Trophoblast cell (in vitro differentiated cells and primary cell): ENCODE measurements around the gene ILF3.
A peak's percentile ranks its signal among the peaks of the same experiment; 100 is the strongest.

Source experiments
- DNase-seq, 2 donors: peaks; one replicate each; pipeline ENCODE4 v3.0.0-alpha.2; 2016
- H2AFZ ChIP-seq: 2 replicates; pipeline ENCODE4 v1.6.1; 2013; ENCODE audit warnings: low read length, moderate library complexity, mild to moderate bottlenecking; ENCODE audit not compliant: insufficient read depth, poor library complexity
- H2AK5ac ChIP-seq: 2 replicates; pipeline ENCODE4 v1.6.1; 2013; ENCODE audit warnings: mild to moderate bottlenecking, low read length
- H2BK120ac ChIP-seq: 2 replicates; pipeline ENCODE4 v1.6.1; 2013; ENCODE audit warnings: low read length, mild to moderate bottlenecking, moderate library complexity; ENCODE audit not compliant: insufficient read depth, poor library complexity
- H2BK12ac ChIP-seq: 2 replicates; pipeline ENCODE4 v1.6.1; 2013; ENCODE audit warnings: mild to moderate bottlenecking, low read length, moderate library complexity
- H2BK5ac ChIP-seq: 2 replicates; pipeline ENCODE4 v1.6.1; 2013; ENCODE audit warnings: low read length, low read depth, moderate library complexity, mild to moderate bottlenecking; ENCODE audit not compliant: poor library complexity
- H3K14ac ChIP-seq: 2 replicates; pipeline ENCODE4 v1.6.1; 2013; ENCODE audit warnings: mild to moderate bottlenecking, low read length
- H3K18ac ChIP-seq: 2 replicates; pipeline ENCODE4 v1.6.1; 2013; ENCODE audit warnings: mild to moderate bottlenecking, low read length
- H3K23ac ChIP-seq: 2 replicates; pipeline ENCODE4 v1.6.1; 2013; ENCODE audit warnings: low read length
- H3K27ac ChIP-seq: 2 replicates; pipeline ENCODE4 v1.5.1; 2013; ENCODE audit warnings: low read depth, mild to moderate bottlenecking, inconsistent platforms, low read length, moderate library complexity
- H3K27me3 ChIP-seq: 2 replicates; pipeline ENCODE4 v1.6.1; 2013; ENCODE audit warnings: inconsistent platforms, mild to moderate bottlenecking, low read length, moderate library complexity; ENCODE audit not compliant: insufficient read depth
- H3K36me3 ChIP-seq, 2 experiments: 1 replicate in 1 of 2; 2 replicates in 1 of 2; pipeline ENCODE4 v1.6.1; 2013; ENCODE audit warnings: low read length in 2 of 2, mild to moderate bottlenecking in 2 of 2, moderate library complexity in 1 of 2; ENCODE audit not compliant: insufficient read depth in 2 of 2, control insufficient read depth in 1 of 2
- H3K4ac ChIP-seq: 2 replicates; pipeline ENCODE4 v1.6.1; 2013; ENCODE audit warnings: low read depth, mild to moderate bottlenecking, low read length, moderate library complexity
- H3K4me1 ChIP-seq, 2 experiments: 1 replicate in 1 of 2; 2 replicates in 1 of 2; pipeline ENCODE4 v1.6.1; 2013; ENCODE audit warnings: low read length in 2 of 2, mild to moderate bottlenecking in 2 of 2, moderate library complexity in 1 of 2; ENCODE audit not compliant: insufficient read depth in 2 of 2, control insufficient read depth in 1 of 2
- H3K4me2 ChIP-seq: 2 replicates; pipeline ENCODE4 v1.6.1; 2013; ENCODE audit warnings: inconsistent platforms, mild to moderate bottlenecking, low read length, moderate library complexity
- H3K4me3 ChIP-seq: 2 replicates; pipeline ENCODE4 v1.5.1; 2013; ENCODE audit warnings: mild to moderate bottlenecking, low read depth, low read length, inconsistent platforms
- H3K79me1 ChIP-seq: one replicate; pipeline ENCODE4 v1.6.1; 2013; ENCODE audit warnings: low read length
- H3K79me2 ChIP-seq: 2 replicates; pipeline ENCODE4 v1.6.1; 2013; ENCODE audit warnings: low read length, mild to moderate bottlenecking; ENCODE audit not compliant: control insufficient read depth, insufficient read depth, poor library complexity
- H3K9ac ChIP-seq: 2 replicates; pipeline ENCODE4 v1.6.1; 2013; ENCODE audit warnings: mild to moderate bottlenecking, low read length
- H3K9me3 ChIP-seq: 2 replicates; pipeline ENCODE4 v1.6.1; 2013; ENCODE audit warnings: low read depth, mild to moderate bottlenecking, control low read depth, inconsistent platforms, low read length; ENCODE audit not compliant: insufficient read depth
- H4K12ac ChIP-seq: 2 replicates; pipeline ENCODE4 v1.6.1; 2013; ENCODE audit warnings: low read depth, mild to moderate bottlenecking, low read length, moderate library complexity
- H4K8ac ChIP-seq: 2 replicates; pipeline ENCODE4 v1.6.1; 2013; ENCODE audit warnings: low read depth, mild to moderate bottlenecking, low read length, moderate library complexity
- H4K91ac ChIP-seq: one replicate; pipeline ENCODE4 v1.6.1; 2013; ENCODE audit warnings: low read depth, mild to moderate bottlenecking, low read length, moderate library complexity
- WGBS: extraction: QIAGEN DNeasy Blood & Tissue Kit; methylation state at CpG from one replicate; pipeline ENCODE4 v1.1.7; 2013; ENCODE audit warnings: missing lambda C conversion rate; ENCODE audit not compliant: insufficient read length, insufficient coverage; ENCODE audit errors: extremely low coverage; 5-methylcytosine and 5-hydroxymethylcytosine counted together

The ILF3 gene

GRCh38 chr19:10717356-10718204, 63.4 kb downstream of the ILF3 start, which contains the start of gene DNM2:
TSS of gene DNM2 (plus strand) at chr19:10718079. CDS start at chr19:10718243, 164 bp downstream.
- Histone ChIP-seq H4K8ac (peak within 1 kb of the TSS; percentile 86), H2BK120ac (peak within 1 kb of the TSS; percentile 67), H3K4me2 (peak within 1 kb of the TSS; percentile 72), H4K91ac (peak within 1 kb of the TSS; percentile 84), H3K79me1 (peaks cover 9% of the 10 kb centered on the region), H3K18ac (peak within 1 kb of the TSS; percentile 93), H3K9ac (peak within 1 kb of the TSS; percentile 96), H3K4me3 (peak within 1 kb of the TSS; percentile 96), H3K79me2 (peaks cover 26% of the 10 kb centered on the region), H2AK5ac (peak within 1 kb of the TSS; percentile 39), H2BK12ac (no peak within 1 kb of the TSS), H3K27ac (peak within 1 kb of the TSS; percentile 71), H3K36me3 (peaks cover 7 to 15% of the 10 kb centered on the region in 2 experiments), H3K4ac (peak within 1 kb of the TSS; percentile 97), H2AFZ (peak within 1 kb of the TSS; percentile 78), H3K9me3 (peaks cover 2% of the 10 kb centered on the region), H3K4me1 (peaks cover 3 to 16% of the 10 kb centered on the region in 2 experiments), H3K23ac (no peak within 1 kb of the TSS), H4K12ac (peak within 1 kb of the TSS; percentile 61), H3K27me3 (no peaks in the 10 kb centered on the region), H2BK5ac (peak within 1 kb of the TSS; percentile 84), H3K14ac (peak within 1 kb of the TSS; percentile 68)
- peak; percentile 99 to 100 for DNase-seq
- WGBS: no CpG with 5 or more reads among the region's 57 CpGs

GRCh38 chr19:10718205-10719196, 64.4 kb downstream of the ILF3 start:
- H4K8ac ChIP-seq: peak overlapping the region; percentile 82
- peak overlapping the region; percentile 67 for H2BK120ac ChIP-seq
- peaks cover 2 to 10% of the 10 kb centered on the region in 2 experiments for H3K36me3 ChIP-seq
- DNase-seq: peak; percentile 31 to 33
- H3K23ac ChIP-seq: no peak overlapping the region
- H4K91ac ChIP-seq: peak overlapping the region; percentile 84
- H2BK5ac ChIP-seq: peak overlapping the region; percentile 84
- no CpG with 5 or more reads among the region's 70 CpGs for WGBS
- peaks cover 2% of the 10 kb centered on the region for H3K9me3 ChIP-seq
- H3K9ac ChIP-seq: peak overlapping the region; percentile 96
- H3K4me3 ChIP-seq: peak overlapping the region; percentile 96
- peaks cover 3 to 16% of the 10 kb centered on the region in 2 experiments for H3K4me1 ChIP-seq
- H3K79me1 ChIP-seq: peaks cover 9% of the 10 kb centered on the region
- H3K4ac ChIP-seq: peak overlapping the region; percentile 97
- peak overlapping the region; percentile 72 for H3K4me2 ChIP-seq
- no peak overlapping the region for H2BK12ac ChIP-seq
- H2AK5ac ChIP-seq: peak overlapping the region; percentile 39
- H2AFZ ChIP-seq: peak overlapping the region; percentile 78
- peak overlapping the region; percentile 56 for H4K12ac ChIP-seq
- H3K27ac ChIP-seq: peak overlapping the region; percentile 71
- peak overlapping the region; percentile 93 for H3K18ac ChIP-seq
- peaks cover 26% of the 10 kb centered on the region for H3K79me2 ChIP-seq
- H3K27me3 ChIP-seq: no peaks in the 10 kb centered on the region
- peak overlapping the region; percentile 68 for H3K14ac ChIP-seq

GRCh38 chr19:10719466-10719961, 65.4 kb downstream of the ILF3 start:
- Histone ChIP-seq H3K36me3 (peaks cover 7 to 10% of the 10 kb centered on the region in 2 experiments), H4K91ac (no peak overlapping the region), H3K4me3 (peak overlapping the region; percentile 13), H4K12ac (no peak overlapping the region), H3K4me1 (peaks cover 6 to 19% of the 10 kb centered on the region in 2 experiments), H3K4ac (peak overlapping the region; percentile 97), H3K23ac (peak overlapping the region; percentile 8), H3K9ac (peak overlapping the region; percentile 52), H3K18ac (no peak overlapping the region), H3K27me3 (no peaks in the 10 kb centered on the region), H3K79me1 (peaks cover 9% of the 10 kb centered on the region), H3K27ac (no peak overlapping the region), H3K4me2 (peak overlapping the region; percentile 72), H2BK120ac (no peak overlapping the region), H2BK12ac (no peak overlapping the region), H3K79me2 (peaks cover 26% of the 10 kb centered on the region), H2AFZ (no peak overlapping the region), H2AK5ac (no peak overlapping the region), H2BK5ac (no peak overlapping the region), H3K9me3 (peaks cover 2% of the 10 kb centered on the region), H3K14ac (no peak overlapping the region), H4K8ac (no peak overlapping the region)
- no CpG with 5 or more reads among the region's 5 CpGs for WGBS
- peak in 1 of 2 donors; percentile 28 for DNase-seq

- no peak overlapping the region for H3K23ac ChIP-seq
- H2BK120ac ChIP-seq: no peak overlapping the region
- peaks cover 6 to 21% of the 10 kb centered on the region in 2 experiments for H3K4me1 ChIP-seq
- no peak overlapping the region for H3K18ac ChIP-seq
- H3K9ac ChIP-seq: no peak overlapping the region
- no peaks in the 10 kb centered on the region for H3K27me3 ChIP-seq
- H3K14ac ChIP-seq: no peak overlapping the region
- no peak overlapping the region for H4K8ac ChIP-seq
- no peak overlapping the region for H3K27ac ChIP-seq
- H3K79me2 ChIP-seq: peaks cover 32% of the 10 kb centered on the region
- DNase-seq: no peak
- H3K4me3 ChIP-seq: no peak overlapping the region
- H3K36me3 ChIP-seq: peaks cover 10% of the 10 kb centered on the region in 2 experiments
- H2AK5ac ChIP-seq: no peak overlapping the region
- H4K91ac ChIP-seq: no peak overlapping the region
- no peak overlapping the region for H4K12ac ChIP-seq
- H3K9me3 ChIP-seq: peaks cover 2% of the 10 kb centered on the region
- no peak overlapping the region for H2AFZ ChIP-seq
- H2BK12ac ChIP-seq: no peak overlapping the region
- H3K4me2 ChIP-seq: no peak overlapping the region
- peak overlapping the region; percentile 90 for H3K4ac ChIP-seq
- no CpG with 5 or more reads among the region's 6 CpGs for WGBS
- no peak overlapping the region for H2BK5ac ChIP-seq
- peaks cover 9% of the 10 kb centered on the region for H3K79me1 ChIP-seq
These were observed 66.5 kb downstream of the ILF3 start for GRCh38 chr19:10720607-10721125.
